HEK293 (cell line): ENCODE results near the gene ZNF19.

ENCODE experiments used
- CTCF ChIA-PET: fragments of 350-600 bp; formaldehyde crosslinking; extraction: SDS; loops from one replicate; lab custom pipeline; 2021; ENCODE audit warnings: antibody characterized with exemption; lab: Yijun Ruan, JAX
- POLR2A ChIA-PET: fragments of 300-600 bp; formaldehyde crosslinking; extraction: SDS; loops from one replicate; lab custom pipeline; 2020; ENCODE audit warnings: antibody characterized with exemption, inconsistent platforms; lab: Yijun Ruan, JAX
- H3K27ac ChIP-seq: fragments of 200-500 bp; sonication (Bioruptor generic); 2 replicates; pipeline ENCODE4 v1.5.1; 2014; ENCODE audit warnings: low read depth, low read length, control low read depth, inconsistent platforms; ENCODE audit errors: extremely low read depth
- H3K36me3 ChIP-seq, 2 experiments: fragments of 200-500 bp in 1 of 2; sonication (Bioruptor generic) in 1 of 2; 1 replicate in 1 of 2; 2 replicates in 1 of 2; pipeline ENCODE4 v1.5.1; 2014 to 2017; ENCODE audit warnings: inconsistent platforms in 2 of 2, low read length in 2 of 2; ENCODE audit not compliant: control insufficient read depth in 2 of 2, insufficient read depth in 1 of 2
- H3K4me1 ChIP-seq: fragments of 200-500 bp; sonication (Bioruptor generic); 2 replicates; pipeline ENCODE4 v1.5.1; 2014; ENCODE audit warnings: mild to moderate bottlenecking, low read length, inconsistent platforms; ENCODE audit not compliant: control insufficient read depth, insufficient read depth
- H3K4me3 ChIP-seq: 2 replicates; pipeline ENCODE4 v1.5.1; 2011; ENCODE audit warnings: low read depth, mild to moderate bottlenecking, control low read depth, low read length, moderate library complexity
- H3K9me3 ChIP-seq: fragments of 200-500 bp; sonication (Bioruptor generic); 2 replicates; pipeline ENCODE4 v1.5.1; 2014; ENCODE audit warnings: low read depth, low read length, inconsistent platforms; ENCODE audit not compliant: control insufficient read depth, insufficient read depth
- GFI1B ChIP-seq: fragments of 450-650 bp; formaldehyde crosslinking; IDR thresholded peaks from 2 replicates; pipeline ENCODE4 v1.5.1; 2016; ENCODE audit warnings: missing biosample characterization, missing genetic modification characterization
- KLF8 ChIP-seq: fragments of 450-650 bp; formaldehyde crosslinking; IDR thresholded peaks from 2 replicates; pipeline ENCODE4 v1.5.1; 2016; ENCODE audit warnings: missing biosample characterization, missing genetic modification characterization
- PRDM6 ChIP-seq: fragments of 450-650 bp; formaldehyde crosslinking; IDR thresholded peaks from 2 replicates; pipeline ENCODE4 v1.5.1; 2017; ENCODE audit warnings: missing biosample characterization, missing genetic modification characterization
- REPIN1 ChIP-seq: fragments of 450-650 bp; formaldehyde crosslinking; IDR thresholded peaks from 2 replicates; pipeline ENCODE4 v1.5.1; 2017; ENCODE audit warnings: missing biosample characterization, missing genetic modification characterization, low read depth
- ZFP41 ChIP-seq: fragments of 450-650 bp; formaldehyde crosslinking; IDR thresholded peaks from 2 replicates; pipeline ENCODE4 v1.5.1; 2016; ENCODE audit warnings: missing biosample characterization, missing genetic modification characterization, borderline replicate concordance
- ZNF148 ChIP-seq: fragments of 450-650 bp; formaldehyde crosslinking; IDR thresholded peaks from 2 replicates; pipeline ENCODE4 v1.5.0; 2017; ENCODE audit warnings: missing biosample characterization, missing genetic modification characterization, borderline replicate concordance
- ZNF16 ChIP-seq: fragments of 450-650 bp; formaldehyde crosslinking; IDR thresholded peaks from 2 replicates; pipeline ENCODE4 v1.5.1; 2016; ENCODE audit warnings: low read depth, missing biosample characterization, missing genetic modification characterization
- ZNF184 ChIP-seq: fragments of 450-650 bp; IDR thresholded peaks from 2 replicates; pipeline ENCODE4 v1.5.1; 2018; ENCODE audit warnings: missing biosample characterization, mild to moderate bottlenecking, missing genetic modification characterization
- ZNF311 ChIP-seq: fragments of 450-650 bp; formaldehyde crosslinking; IDR thresholded peaks from 2 replicates; pipeline ENCODE4 v1.5.1; 2017; ENCODE audit warnings: missing biosample characterization, missing genetic modification characterization, borderline replicate concordance
- ZNF350 ChIP-seq: fragments of 450-650 bp; formaldehyde crosslinking; IDR thresholded peaks from 2 replicates; pipeline ENCODE4 v1.5.0; 2017; ENCODE audit warnings: missing biosample characterization, mild to moderate bottlenecking, missing genetic modification characterization
- ZNF433 ChIP-seq: fragments of 450-650 bp; formaldehyde crosslinking; IDR thresholded peaks from 2 replicates; pipeline ENCODE4 v1.5.1; 2016; ENCODE audit warnings: missing biosample characterization, missing genetic modification characterization, low read depth
- ZNF529 ChIP-seq: fragments of 450-650 bp; formaldehyde crosslinking; IDR thresholded peaks from 2 replicates; pipeline ENCODE4 v1.5.1; 2017; ENCODE audit warnings: missing genetic modification characterization, missing biosample characterization; ENCODE audit not compliant: insufficient replicate concordance
- ZNF654 ChIP-seq: fragments of 450-650 bp; formaldehyde crosslinking; IDR thresholded peaks from 2 replicates; pipeline ENCODE4 v1.5.1; 2016; ENCODE audit warnings: low read depth, missing biosample characterization, missing genetic modification characterization
- ZNF658 ChIP-seq: fragments of 450-650 bp; formaldehyde crosslinking; IDR thresholded peaks from 2 replicates; pipeline ENCODE4; 2016; ENCODE audit warnings: missing biosample characterization, missing genetic modification characterization
- ZNF704 ChIP-seq: fragments of 450-650 bp; formaldehyde crosslinking; IDR thresholded peaks from 2 replicates; pipeline ENCODE4 v1.5.1; 2016; ENCODE audit warnings: missing biosample characterization, missing genetic modification characterization
- ZNF707 ChIP-seq: fragments of 450-650 bp; formaldehyde crosslinking; IDR thresholded peaks from 2 replicates; pipeline ENCODE4 v1.5.1; 2016; ENCODE audit warnings: missing biosample characterization, missing genetic modification characterization
- ZNF76 ChIP-seq: fragments of 450-650 bp; formaldehyde crosslinking; IDR thresholded peaks from 2 replicates; pipeline ENCODE4; 2016; ENCODE audit warnings: low read depth, missing biosample characterization, missing genetic modification characterization, borderline replicate concordance
- ZSCAN18 ChIP-seq: fragments of 450-650 bp; formaldehyde crosslinking; IDR thresholded peaks from 2 replicates; pipeline ENCODE4 v1.5.1; 2016; ENCODE audit warnings: missing biosample characterization, missing genetic modification characterization

The ZNF19 gene

GRCh38 chr16:71491054-71491453 lies 1.9 kb upstream of the ZNF19 start:
- ChIA-PET CTCF (interaction anchor here (1.2 to 2.0 kb wide), 4 partner anchors 11 to 78 kb away, joined by 3 to 10 read pairs (median 8); no protein-coding TSS in a partner anchor), POLR2A (no interaction called here)
- no peak overlapping the region for H3K27ac ChIP-seq

GRCh38 chr16:71490361-71490760 lies 1.2 kb upstream of the ZNF19 start:
- Histone ChIP-seq H3K36me3 (no peaks in the 10 kb centered on the region), H3K9me3 (no peaks in the 10 kb centered on the region), H3K4me3 (no peak overlapping the region), H3K4me1 (no peaks in the 10 kb centered on the region), H3K27ac (no peak overlapping the region)
- TF ChIP-seq ZNF704 (no peak), ZFP41 (no peak), ZNF529 (no peak), ZNF433 (tag by site-specific recombination) (no peak), ZNF16 (no peak), ZNF148 (tag by site-specific recombination) (no peak)
- CTCF ChIA-PET, result interaction anchor here (0.8 to 2.0 kb wide), 3 partner anchors 9 to 78 kb away, joined by 3 to 10 read pairs (median 7); no protein-coding TSS in a partner anchor
- POLR2A ChIA-PET, result interaction anchor here (0.5 kb wide), 1 partner anchor 23 kb away, joined by 3 read pairs; no protein-coding TSS in a partner anchor

More at GRCh38 chr16:71491054-71491453, 1.9 kb upstream of the ZNF19 start:
- Histone ChIP-seq H3K9me3 (no peaks in the 10 kb centered on the region), H3K4me3 (no peak overlapping the region), H3K36me3 (no peaks in the 10 kb centered on the region), H3K4me1 (no peaks in the 10 kb centered on the region)
- TF ChIP-seq ZNF311 (no peak), ZNF654 (no peak), ZNF184 (no peak), ZNF658 (tag by site-specific recombination) (no peak), ZNF707 (tag by site-specific recombination) (no peak), ZNF350 (no peak), ZSCAN18 (tag by site-specific recombination) (no peak), PRDM6 (no peak), KLF8 (tag by site-specific recombination) (no peak), REPIN1 (tag by site-specific recombination) (no peak), ZNF76 (tag by site-specific recombination) (no peak), GFI1B (tag by site-specific recombination) (no peak)
